Mucosa of descending colon (tissue), 3 donors: ENCODE measurements around the gene BNIP2. TPM values are rescaled to one million over a fixed set of nuclear protein-coding genes. Genes with fewer than 3 reads are reported as not detected.

Experiments
- ATAC-seq: fragments of 200-7000 bp; cut with Tn5 transposase; one replicate; pipeline ENCODE4 v1.9.1; 2020; ENCODE audit warnings: mild to moderate bottlenecking, moderate library complexity
- DNase-seq, 3 donors: peaks; one replicate each; pipeline ENCODE4 v3.0.0-alpha.2; 2020
- H3K36me3 ChIP-seq: fragments of 200-600 bp; one replicate; pipeline ENCODE4 v1.8.0; 2021; ENCODE audit warnings: low read depth, mild to moderate bottlenecking
- H3K4me1 ChIP-seq: fragments of 200-600 bp; one replicate; pipeline ENCODE4 v1.8.0; 2021; ENCODE audit warnings: low read depth, mild to moderate bottlenecking
- H3K4me3 ChIP-seq: fragments of 200-600 bp; one replicate; pipeline ENCODE4 v1.8.0; 2021; ENCODE audit warnings: mild to moderate bottlenecking
- H3K9me3 ChIP-seq: fragments of 200-600 bp; one replicate; pipeline ENCODE4 v1.8.0; 2021; ENCODE audit warnings: mild to moderate bottlenecking
- CTCF ChIP-seq: fragments of 200-600 bp; IDR thresholded peaks from one replicate; pipeline ENCODE4 v1.8.0; 2022; ENCODE audit warnings: antibody characterized with exemption, mild to moderate bottlenecking
- intact Hi-C, 2 donors: fragments of 100-400 bp; cut with DNase I in 1 of 2; cut with micrococcal nuclease in 1 of 2; formaldehyde crosslinking; loops; one replicate each; pipeline versions ENCODE4 v1.11.0 to v1.11.1; 2022; cut with DNase I, micrococcal nuclease
- total RNA-seq, 3 donors: library from RNA; stranded (reverse); fragmentation: NEBNext Ultra II Directional in 2 of 3; extraction: Animal tissue kit (Norgen Biotek cat#: 25700) in 2 of 3; gene quantifications; one replicate each; pipeline versions ENCODE4 v1.2.1 to v1.2.4, GENCODE V29; 2021 to 2023
- donor health status: DM: no; HTN: no; CAD: no; lungs with moderate emphysema.
- donor health status: DM: no; HTN: no; CAD: no.
- donor health status: DM: no; HTN: yes; CAD: no.

BNIP2 gene
- total RNA-seq, 3 donors from 2014 or later = 59.8 to 98.4 (median 69.9) TPM

- no peaks in the 10 kb centered on the region for H3K36me3 ChIP-seq
- H3K4me3 ChIP-seq = peak within 1 kb of the TSS; percentile 7
- ATAC-seq (peak; percentile 82), DNase-seq (peak in 1 of 3 donors; percentile 57)
- H3K4me1 ChIP-seq = no peaks in the 10 kb centered on the region
- intact Hi-C loops = loop anchor here in 1 of 2 donors (10.0 kb wide), 1 partner anchor 77 kb away; no protein-coding TSS in a partner anchor
- no peak for TF ChIP-seq CTCF
- no peaks in the 10 kb centered on the region for H3K9me3 ChIP-seq
These were observed 77.6 kb downstream of the BNIP2 start, which contains the start of gene GCNT3 for GRCh38 chr15:59611276-59612260. Gene GCNT3, plus strand, starts transcription at chr15:59611783. Its CDS starts 6,456 bp downstream, at chr15:59618239.

GRCh38 chr15:59609730-59610712 is 79.1 kb downstream of the BNIP2 start:
- peak in 1 of 3 donors; percentile 57 for DNase-seq
- Histone ChIP-seq H3K36me3 (no peaks in the 10 kb centered on the region), H3K9me3 (no peaks in the 10 kb centered on the region), H3K4me3 (no peak overlapping the region), H3K4me1 (no peaks in the 10 kb centered on the region)
- intact Hi-C loops = loop anchor here in 1 of 2 donors (10.0 kb wide), 1 partner anchor 75 kb away; no protein-coding TSS in a partner anchor
- TF ChIP-seq CTCF = no peak
- ATAC-seq = peak; percentile 55

Other genes starting within 250 kb of the BNIP2 start
- gene GCNT3, start 77.5 kb downstream of the BNIP2 start, total RNA-seq = 100 to 1,000 TPM; 239 to 506 (median 426) TPM
- 100 to 1,000 TPM in 1 of 3 donors, 10 to 100 TPM in 2; 87.8 to 145 (median 99.6) TPM for gene GTF2A2, start 31.8 kb downstream of the BNIP2 start, total RNA-seq